CD4-positive, alpha-beta T cell (primary cell): ENCODE results near the gene TMOD1. TPM values are rescaled to one million over a fixed set of nuclear protein-coding genes. Genes with fewer than 3 reads are reported as not detected.

Source experiments
- ATAC-seq: fragments of 200-7000 bp; cut with Tn5 transposase; one replicate; pipeline ENCODE4 v1.10.0; 2022; ENCODE audit warnings: mild to moderate bottlenecking; ENCODE audit not compliant: poor library complexity
- CTCF ChIA-PET: fragments of 350-600 bp; sonication (Branson Sonifier 250); formaldehyde crosslinking; loops from one replicate; lab custom pipeline; 2021; ENCODE audit warnings: antibody characterized with exemption, inconsistent platforms; lab: Charles Lee
- POLR2A ChIA-PET: fragments of 350-600 bp; sonication (Branson Sonifier 250); formaldehyde crosslinking; loops from one replicate; lab custom pipeline; 2021; ENCODE audit warnings: antibody characterized with exemption, inconsistent platforms; lab: Charles Lee
- DNase-seq, 14 experiments: peaks; one replicate each; pipeline ENCODE4 v3.0.0-alpha.2; 2013 to 2020; ENCODE audit warnings: mixed read lengths in 2 of 14
- H3K27ac ChIP-seq, 2 donors: one replicate each; pipeline versions ENCODE4 v1.5.1 to v1.7.0; 2013; ENCODE audit warnings: low read length in 2 of 2, low read depth in 1 of 2, mild to moderate bottlenecking in 1 of 2
- H3K27me3 ChIP-seq, 2 experiments: 1 replicate in 1 of 2; 2 replicates in 1 of 2; pipeline versions ENCODE4 v1.6.1 to v1.7.0; 2013; ENCODE audit warnings: low read length in 2 of 2, control low read depth in 1 of 2, mild to moderate bottlenecking in 1 of 2, moderate library complexity in 1 of 2; ENCODE audit not compliant: insufficient read depth in 2 of 2, control insufficient read depth in 1 of 2
- H3K36me3 ChIP-seq: one replicate; pipeline ENCODE4 v1.6.1; 2013; ENCODE audit warnings: low read length, control low read depth; ENCODE audit not compliant: insufficient read depth
- H3K4me1 ChIP-seq: one replicate; pipeline ENCODE4 v1.6.1; 2013; ENCODE audit warnings: low read length, control low read depth; ENCODE audit not compliant: insufficient read depth
- H3K4me3 ChIP-seq: one replicate; pipeline ENCODE4 v1.5.1; 2013; ENCODE audit warnings: mild to moderate bottlenecking, low read length, moderate library complexity
- H3K9me3 ChIP-seq, 2 experiments: 1 replicate in 1 of 2; 2 replicates in 1 of 2; pipeline versions ENCODE4 v1.6.1 to v1.7.0; 2013; ENCODE audit warnings: low read length in 2 of 2, mild to moderate bottlenecking in 2 of 2, control low read depth in 1 of 2, moderate library complexity in 1 of 2; ENCODE audit not compliant: control insufficient read depth in 1 of 2, insufficient read depth in 1 of 2
- H3K27ac Mint-ChIP-seq: one replicate; pipeline ENCODE4 v1.8.0; 2020; ENCODE audit warnings: mixed read lengths
- H3K27me3 Mint-ChIP-seq: one replicate; pipeline ENCODE4 v1.8.0; 2021; ENCODE audit warnings: mixed read lengths
- H3K36me3 Mint-ChIP-seq: one replicate; pipeline ENCODE4 v1.8.0; 2021; ENCODE audit warnings: low read depth, mixed read lengths
- H3K4me1 Mint-ChIP-seq: one replicate; pipeline ENCODE4 v1.8.0; 2021; ENCODE audit warnings: low read depth, mixed read lengths
- H3K4me3 Mint-ChIP-seq: one replicate; pipeline ENCODE4 v1.8.0; 2020; ENCODE audit warnings: mild to moderate bottlenecking, mixed read lengths
- H3K9me3 Mint-ChIP-seq: one replicate; pipeline ENCODE4 v1.8.0; 2020; ENCODE audit warnings: mixed read lengths
- CTCF ChIP-seq: fragments of 200-600 bp; IDR thresholded peaks from one replicate; pipeline ENCODE4 v1.8.0; 2022; ENCODE audit warnings: antibody characterized with exemption, mild to moderate bottlenecking
- intact Hi-C, 2 experiments: fragments of 100-400 bp; cut with DNase I in 1 of 2; cut with micrococcal nuclease in 1 of 2; formaldehyde crosslinking; loops; one replicate each; pipeline versions ENCODE4 v1.15.1 to v1.9.0; 2023 to 2025; cut with DNase I, micrococcal nuclease
- total RNA-seq, 174 experiments: library from RNA in 2 of 174; stranded (reverse) in 2 of 174; gene quantifications; one replicate each; pipeline ENCODE4 v1.2.3 and lab custom pipeline; 2021 to 2026

Gene TMOD1
- total RNA-seq, 2 experiments from 2014 or later = 0.20 to 0.47 TPM

GRCh38 chr9:97500263-97500662 is 1.2 kb upstream of the TMOD1 start:
- H3K27ac ChIP-seq = no peak overlapping the region

GRCh38 chr9:97500765-97501176 is 695 bp upstream of the TMOD1 start:
- Mint-ChIP-seq H3K4me1 (peaks cover 21% of the 10 kb centered on the region), H3K27me3 (peaks cover 20% of the 10 kb centered on the region), H3K36me3 (peaks cover 15% of the 10 kb centered on the region), H3K27ac (no peak overlapping the region), H3K9me3 (peaks cover 5% of the 10 kb centered on the region), H3K4me3 (peak overlapping the region; percentile 70)
- ChIA-PET POLR2A (interaction anchor here (0.5 to 0.6 kb wide), 2 partner anchors 279 to 1498 kb away, joined by 3 read pairs; no protein-coding TSS in a partner anchor), CTCF (interaction anchor here (1.3 kb wide), 1 partner anchor 9 kb away, joined by 3 read pairs; no protein-coding TSS in a partner anchor)
- intact Hi-C loops = no loop called here
- no peak for DNase-seq
- peak overlapping the region; percentile 17 for H3K4me3 ChIP-seq
- ATAC-seq = no peak
- H3K9me3 ChIP-seq = peaks cover 0 to 23% of the 10 kb centered on the region in 2 experiments
- H3K36me3 ChIP-seq = peaks cover 8% of the 10 kb centered on the region
- TF ChIP-seq CTCF = no peak
- peaks cover 16% of the 10 kb centered on the region for H3K4me1 ChIP-seq
- no peak overlapping the region for H3K27ac ChIP-seq
- peaks cover 36 to 45% of the 10 kb centered on the region in 2 experiments for H3K27me3 ChIP-seq

More at GRCh38 chr9:97500263-97500662, 1.2 kb upstream of the TMOD1 start:
- Mint-ChIP-seq H3K4me3 (peak overlapping the region; percentile 71), H3K27me3 (peaks cover 20% of the 10 kb centered on the region), H3K36me3 (peaks cover 20% of the 10 kb centered on the region), H3K4me1 (peaks cover 21% of the 10 kb centered on the region), H3K27ac (no peak overlapping the region), H3K9me3 (peaks cover 5% of the 10 kb centered on the region)
- H3K4me3 ChIP-seq = no peak overlapping the region
- peaks cover 16% of the 10 kb centered on the region for H3K4me1 ChIP-seq
- ChIA-PET CTCF (no interaction called here), POLR2A (no interaction called here)
- TF ChIP-seq CTCF = no peak
- H3K27me3 ChIP-seq = peaks cover 31 to 45% of the 10 kb centered on the region in 2 experiments
- H3K9me3 ChIP-seq = peaks cover 0 to 23% of the 10 kb centered on the region in 2 experiments
- H3K36me3 ChIP-seq = peaks cover 8% of the 10 kb centered on the region
- intact Hi-C loops = no loop called here
- DNase-seq (no peak), ATAC-seq (no peak)

- Histone ChIP-seq H3K27me3 (peaks cover 37 to 51% of the 10 kb centered on the region in 2 experiments), H3K36me3 (no peaks in the 10 kb centered on the region), H3K27ac (no peak overlapping the region), H3K4me1 (peaks cover 16% of the 10 kb centered on the region), H3K9me3 (peaks cover 0 to 23% of the 10 kb centered on the region in 2 experiments), H3K4me3 (peak overlapping the region; percentile 26)
- Mint-ChIP-seq H3K9me3 (peaks cover 3% of the 10 kb centered on the region), H3K36me3 (peaks cover 4% of the 10 kb centered on the region), H3K4me3 (no peak overlapping the region), H3K27ac (no peak overlapping the region), H3K27me3 (peaks cover 20% of the 10 kb centered on the region), H3K4me1 (peaks cover 21% of the 10 kb centered on the region)
- CTCF ChIA-PET = interaction anchor here (1.3 kb wide), 1 partner anchor 10 kb away, joined by 3 read pairs; no protein-coding TSS in a partner anchor
- TF ChIP-seq CTCF = no peak
- POLR2A ChIA-PET = no interaction called here
- DNase-seq = peak in 1 of 14 experiments; percentile 15
- ATAC-seq = no peak
- intact Hi-C loops = no loop called here
These were observed 431 bp downstream of the TMOD1 start for GRCh38 chr9:97501972-97502221.
